Measurements from ENCODE around the gene TSPAN9.

The TSPAN9 gene

DNA sequence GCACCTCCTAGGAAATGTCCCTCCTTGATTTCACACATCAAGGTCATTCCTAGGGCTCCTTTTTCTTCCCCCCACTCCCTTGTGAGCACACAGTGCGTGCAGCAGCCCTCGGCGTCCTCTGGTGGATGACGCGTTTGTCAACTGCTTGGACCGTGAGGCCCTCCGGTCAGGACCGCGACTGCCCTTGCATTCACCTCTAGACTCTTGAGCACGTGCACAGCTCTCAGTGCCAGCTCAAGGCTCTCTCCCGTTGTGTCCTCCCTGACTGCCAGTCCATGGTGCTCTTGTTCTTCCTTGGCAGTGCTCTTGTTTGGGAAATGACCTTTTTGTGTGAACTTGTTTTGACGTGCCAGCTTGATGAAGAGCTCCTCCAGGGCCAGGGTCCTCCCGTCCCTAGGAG is 67.9 kb downstream of the TSPAN9 start:
- DNase-seq = no peak

DNA sequence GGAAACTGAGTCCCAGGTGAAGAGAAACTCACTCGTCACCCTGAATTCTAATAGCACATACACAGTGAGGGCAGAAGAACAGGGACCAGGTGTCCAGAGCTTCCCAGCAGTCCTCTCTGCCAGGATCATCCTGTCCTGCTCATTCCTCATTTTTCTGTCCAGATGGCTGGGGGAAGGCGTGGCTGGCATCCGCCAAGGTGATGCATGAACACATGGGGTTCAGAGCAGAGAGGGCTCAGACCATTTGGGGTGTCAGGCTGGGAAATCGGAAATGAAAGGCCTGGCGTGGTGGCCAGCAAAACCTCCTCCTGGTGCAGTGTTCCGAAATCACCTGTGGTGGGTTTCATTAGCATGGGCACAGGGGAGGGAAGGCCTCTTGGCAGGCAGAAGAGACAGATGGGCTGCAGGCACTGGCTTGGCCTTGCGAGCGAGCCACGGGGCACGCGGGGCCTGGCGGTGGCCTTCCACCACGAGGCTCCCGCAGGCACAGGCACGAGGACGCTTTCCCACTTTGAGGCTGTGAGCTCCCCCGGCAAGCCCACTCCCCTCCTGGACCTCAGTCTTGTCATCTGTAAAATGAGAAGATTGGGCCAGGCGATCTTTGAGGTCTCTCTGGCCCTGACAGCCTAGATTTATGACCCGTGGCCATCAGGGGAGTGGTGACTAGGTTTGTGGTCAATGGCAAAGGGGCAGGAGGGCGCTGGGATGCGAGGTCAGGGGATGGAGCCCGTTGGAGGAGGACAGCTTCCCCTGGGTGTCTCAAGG is 68.5 kb downstream of the TSPAN9 start:
- no peak for DNase-seq

DNA sequence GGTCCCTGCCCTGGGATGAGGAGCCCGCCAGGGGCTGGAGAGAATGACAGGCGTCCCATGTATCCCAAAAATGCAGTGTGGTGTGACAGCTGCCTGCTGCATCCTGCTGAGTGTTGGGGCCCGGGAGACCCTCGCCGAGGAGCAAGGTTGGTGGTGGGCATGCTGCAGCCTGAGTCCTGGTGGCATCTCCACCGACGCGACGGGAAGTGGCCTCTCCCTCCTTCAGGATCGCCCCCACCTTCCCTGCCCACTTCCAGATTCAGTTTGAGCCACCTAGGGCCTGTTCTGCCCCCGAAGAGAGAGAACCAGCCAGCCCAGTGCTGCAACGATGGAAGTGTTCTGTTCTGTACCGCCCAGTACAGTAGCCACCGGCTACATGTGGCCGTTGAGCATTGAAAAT is 70.1 kb downstream of the TSPAN9 start:
- no peak for DNase-seq

DNA sequence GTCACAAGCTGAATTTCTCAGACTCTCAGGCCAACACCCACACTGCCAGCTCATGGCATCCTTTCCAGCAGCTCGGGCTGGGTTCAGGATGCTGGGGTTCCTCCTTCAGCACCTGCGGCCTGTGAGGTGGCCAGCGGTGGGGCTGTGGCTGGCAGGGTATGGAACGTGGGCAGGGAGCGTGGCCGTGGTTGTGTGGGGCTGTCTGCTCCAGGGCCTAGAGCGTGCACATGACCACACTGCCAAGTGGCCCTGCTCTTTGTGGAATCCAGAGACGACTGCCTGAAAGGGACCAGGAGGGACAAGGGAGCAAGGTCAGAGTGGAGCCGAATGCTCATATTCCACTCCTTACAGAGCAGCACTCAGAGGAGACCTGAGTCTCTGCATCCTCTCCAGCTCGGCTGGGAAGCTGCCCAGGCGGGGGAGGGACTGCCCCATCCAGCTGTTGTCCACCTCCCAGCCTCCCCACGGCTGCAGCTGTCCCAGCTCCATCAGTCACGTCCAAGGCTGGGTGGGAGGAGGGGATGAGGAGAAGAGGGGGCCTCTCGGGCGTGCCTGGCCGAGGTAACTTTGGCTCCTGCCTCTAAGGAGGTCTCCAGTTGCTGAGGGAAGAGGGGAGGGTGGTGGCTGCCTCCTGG is 71.3 kb downstream of the TSPAN9 start:
- DNase-seq = no peak

DNA sequence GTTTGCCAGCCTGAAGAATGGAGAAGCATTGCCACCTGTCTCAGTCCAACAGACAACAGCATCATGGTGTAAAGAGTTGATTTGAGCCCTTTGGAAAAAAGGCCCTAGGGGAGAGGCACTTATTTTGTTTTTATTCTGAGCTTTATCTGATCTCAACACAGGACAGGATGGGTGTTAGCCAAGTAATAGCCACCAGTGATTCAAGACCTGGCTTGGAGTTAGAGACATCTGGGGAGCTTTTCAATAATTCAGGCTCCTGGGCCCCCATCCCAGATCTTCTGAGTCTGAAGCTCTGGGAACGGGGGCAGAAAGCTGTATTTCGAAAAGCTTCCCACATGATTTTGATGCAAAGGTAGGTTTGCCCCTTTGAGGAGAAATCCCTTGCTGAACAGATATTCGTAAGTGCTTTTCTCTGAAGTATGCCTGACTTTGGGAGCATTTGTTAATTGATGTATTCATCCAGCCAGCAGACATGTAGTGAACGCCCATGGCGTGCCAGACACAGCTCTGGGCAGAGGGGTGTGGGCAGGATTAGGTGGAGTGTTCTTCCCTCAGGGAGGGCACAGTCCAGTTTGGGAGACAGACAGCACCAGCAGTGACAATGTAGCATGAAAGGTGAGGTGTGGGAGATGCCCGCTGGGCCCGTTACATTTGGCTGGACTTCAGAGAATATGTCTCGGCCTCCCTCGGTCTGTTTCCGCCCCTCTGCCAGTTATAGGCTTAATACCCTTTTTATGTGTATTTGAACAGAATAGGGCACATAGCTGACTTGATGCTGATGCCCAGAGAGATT is 72.5 kb downstream of the TSPAN9 start:
- no peak for DNase-seq

DNA sequence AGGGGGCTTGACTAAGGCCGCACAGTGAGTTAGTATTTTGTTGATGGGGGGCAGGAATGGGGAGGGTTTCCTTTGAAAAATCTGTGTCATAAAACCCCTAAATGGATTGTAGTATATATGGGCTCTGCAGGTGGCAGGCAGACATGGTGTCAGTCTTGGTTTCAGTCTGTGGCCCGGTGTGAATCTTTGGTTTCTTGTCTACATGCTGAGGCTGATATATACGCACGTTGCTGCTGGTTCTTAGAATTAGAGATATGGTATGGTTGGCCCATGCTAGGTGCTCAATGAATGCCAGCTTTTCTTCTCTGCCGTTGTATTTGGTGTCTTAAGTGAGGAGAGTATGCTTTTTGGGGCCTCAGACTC is 73.1 kb downstream of the TSPAN9 start:
- DNase-seq = no peak

DNA sequence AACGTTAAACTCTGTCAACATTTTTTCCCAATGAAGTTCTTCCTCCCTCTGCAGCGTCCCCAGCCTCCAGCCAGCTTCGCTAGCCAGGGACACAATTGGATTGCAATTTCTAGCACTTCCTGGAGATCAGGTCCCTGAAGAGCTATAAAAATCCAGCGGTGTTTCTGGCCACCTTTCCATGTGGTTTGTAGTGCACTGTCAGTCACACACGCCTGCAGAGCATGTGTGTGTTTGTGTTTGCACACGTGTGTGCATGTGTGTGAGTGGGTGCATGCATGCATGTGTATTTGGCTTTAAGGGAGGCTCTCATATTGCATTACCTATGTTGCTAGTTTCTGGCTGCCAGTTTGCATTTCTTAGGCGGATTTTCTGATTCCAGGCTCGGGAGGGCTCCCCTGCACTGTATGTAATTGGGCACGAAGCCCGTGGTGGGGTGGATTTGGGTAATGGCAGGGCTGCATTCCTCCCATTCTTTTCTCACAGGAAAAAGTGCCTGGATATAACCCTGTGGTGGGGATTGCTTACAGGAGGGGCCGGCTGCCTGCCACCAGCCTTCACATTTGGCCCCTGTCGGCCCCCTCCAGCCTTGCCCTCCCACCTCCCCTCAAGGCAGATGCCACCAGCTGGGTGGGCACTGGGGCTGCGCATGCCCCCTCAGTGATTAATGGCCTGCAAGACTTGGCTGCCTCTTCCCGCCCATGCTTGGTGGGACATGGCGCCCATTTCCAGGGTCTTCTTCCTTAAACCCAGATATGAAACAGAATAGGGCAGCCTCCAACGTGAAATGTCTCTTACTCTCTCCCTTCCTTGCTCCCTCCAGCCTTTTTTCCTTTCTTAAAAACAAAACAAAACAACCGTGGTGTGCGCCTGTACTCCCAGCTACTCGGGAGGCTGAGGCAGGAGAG is 74.0 kb downstream of the TSPAN9 start:
- DNase-seq = no peak

DNA sequence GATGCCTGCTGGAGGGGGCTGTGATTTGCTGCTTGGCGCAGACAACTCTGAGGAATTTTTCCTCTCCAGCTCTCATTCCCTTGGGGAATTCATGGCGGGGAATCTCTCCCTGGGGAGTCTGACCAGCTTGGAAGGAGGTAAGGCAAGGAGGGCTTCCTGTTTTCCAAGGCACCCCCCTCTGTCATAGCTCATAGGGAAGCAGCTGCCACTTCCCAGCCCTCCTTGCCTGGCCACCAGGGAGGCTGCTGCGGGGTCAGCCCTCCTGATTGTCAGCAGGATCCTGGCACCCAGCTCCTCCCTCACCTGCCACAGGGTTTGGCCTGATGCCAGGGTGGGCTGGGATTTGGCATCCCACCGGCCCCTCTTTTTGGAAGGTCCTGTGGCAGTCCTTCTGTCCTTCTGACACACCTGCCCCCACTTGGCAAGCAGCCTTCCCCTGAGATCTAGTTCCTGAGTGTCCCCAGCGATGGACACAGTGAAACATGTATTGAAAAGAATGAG is 74.9 kb downstream of the TSPAN9 start:
- no peak for DNase-seq

DNA sequence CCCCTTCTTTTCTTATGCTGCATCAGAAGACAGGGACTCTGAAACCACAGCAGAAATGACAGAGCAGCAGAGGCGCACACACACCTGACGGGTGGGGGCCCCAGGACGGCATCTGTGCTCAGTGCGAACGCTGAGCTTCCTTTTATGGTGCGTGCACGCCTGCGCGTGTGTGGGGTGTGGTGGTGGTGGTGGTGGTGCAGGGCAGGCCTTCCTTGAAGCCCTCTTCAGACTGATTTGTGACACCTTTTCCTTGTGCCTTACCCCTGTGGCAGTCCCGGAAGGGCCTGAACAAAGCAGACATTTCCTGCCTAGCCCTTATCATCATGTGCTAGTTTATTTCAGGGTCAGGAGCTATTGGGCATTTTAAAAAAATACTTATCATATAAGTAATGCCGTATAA is 75.7 kb downstream of the TSPAN9 start:
- DNase-seq = no peak

DNA sequence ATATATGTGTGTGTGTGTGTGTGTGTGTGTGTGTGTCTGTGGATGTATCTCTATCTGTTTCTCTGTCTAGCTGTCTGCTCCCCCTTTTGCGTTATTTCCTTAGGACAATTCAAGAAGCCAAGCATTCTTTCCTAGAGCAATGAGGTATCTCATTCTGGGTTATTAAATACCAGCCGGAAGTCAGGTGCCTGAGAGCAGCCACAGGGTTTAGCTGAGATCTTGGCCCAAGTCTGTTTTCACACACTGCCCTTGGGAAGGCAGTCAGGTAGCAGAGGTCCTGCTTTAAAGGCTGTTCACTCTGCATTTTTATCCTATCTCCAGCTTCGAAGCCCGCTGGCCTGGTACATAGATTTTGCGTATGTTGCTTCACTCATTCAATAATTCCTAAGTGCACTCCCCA is 76.8 kb downstream of the TSPAN9 start:
- DNase-seq = no peak

DNA sequence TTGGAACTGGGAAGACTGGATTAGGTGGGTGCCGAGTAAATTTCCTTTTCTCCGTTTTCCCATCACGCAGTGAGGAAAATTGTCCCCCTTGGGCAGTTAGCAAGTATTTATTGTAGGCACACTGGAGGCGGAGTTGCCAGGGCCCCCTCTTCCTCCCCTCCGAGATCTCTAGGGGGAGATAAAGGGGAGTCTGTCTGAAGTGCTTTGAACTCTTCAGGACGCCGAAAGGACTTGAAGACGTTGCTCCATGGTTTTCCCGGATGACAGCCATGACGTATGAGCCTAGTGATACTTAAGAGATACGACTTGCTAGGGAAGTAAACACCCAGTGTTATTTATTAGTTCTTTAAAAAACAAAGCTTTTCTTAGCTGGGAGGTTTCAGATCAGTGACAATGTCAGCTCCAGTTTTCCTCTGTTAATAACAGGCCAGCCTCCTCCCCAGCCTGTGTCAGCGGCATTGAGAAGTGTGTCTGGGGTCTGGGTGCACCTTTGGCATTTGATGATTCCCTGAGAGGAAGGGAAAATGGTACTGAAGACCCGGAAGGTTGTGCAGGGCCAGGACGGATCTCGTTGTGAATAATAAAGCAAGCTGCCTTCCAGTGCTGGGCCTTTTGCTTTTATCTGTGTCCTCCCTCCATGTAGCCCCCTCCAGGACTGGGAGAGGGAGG is 78.7 kb downstream of the TSPAN9 start:
- DNase-seq = no peak

DNA sequence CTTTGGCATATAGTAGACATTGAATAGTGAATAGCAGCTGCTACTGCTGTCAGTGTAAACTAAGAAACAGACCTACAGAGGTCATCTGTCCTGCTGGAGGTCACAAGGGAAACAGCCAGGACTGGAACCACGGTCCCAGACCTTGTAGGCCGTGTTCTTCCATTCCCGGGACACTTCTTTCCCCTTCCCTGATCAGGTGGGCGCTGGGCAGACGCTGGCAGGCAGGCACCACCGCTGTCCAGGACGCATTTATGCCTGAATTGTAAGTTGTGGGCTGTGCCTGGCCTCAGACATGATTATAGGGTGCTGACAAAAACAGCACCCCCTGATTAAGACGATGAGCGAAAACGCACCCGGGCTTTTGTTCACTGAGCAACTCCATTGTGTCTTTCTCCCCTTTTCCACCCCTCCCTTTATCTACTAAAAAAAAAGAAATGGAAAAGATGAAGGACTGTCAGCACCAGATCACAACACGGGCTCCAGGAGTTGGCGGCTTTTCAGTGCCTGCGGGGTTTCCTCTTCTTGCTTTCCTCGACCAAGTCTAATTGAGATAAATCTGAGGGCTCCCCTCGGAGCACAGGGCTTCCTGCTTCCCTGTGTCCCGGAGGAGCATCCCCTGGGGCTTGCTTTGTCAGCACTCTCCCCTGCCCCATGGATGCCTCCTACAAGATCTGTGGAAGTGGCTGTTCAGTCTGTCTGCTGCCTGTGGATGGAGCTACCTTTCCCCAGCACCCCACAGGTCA is 80.6 kb downstream of the TSPAN9 start:
- no peak for DNase-seq

DNA sequence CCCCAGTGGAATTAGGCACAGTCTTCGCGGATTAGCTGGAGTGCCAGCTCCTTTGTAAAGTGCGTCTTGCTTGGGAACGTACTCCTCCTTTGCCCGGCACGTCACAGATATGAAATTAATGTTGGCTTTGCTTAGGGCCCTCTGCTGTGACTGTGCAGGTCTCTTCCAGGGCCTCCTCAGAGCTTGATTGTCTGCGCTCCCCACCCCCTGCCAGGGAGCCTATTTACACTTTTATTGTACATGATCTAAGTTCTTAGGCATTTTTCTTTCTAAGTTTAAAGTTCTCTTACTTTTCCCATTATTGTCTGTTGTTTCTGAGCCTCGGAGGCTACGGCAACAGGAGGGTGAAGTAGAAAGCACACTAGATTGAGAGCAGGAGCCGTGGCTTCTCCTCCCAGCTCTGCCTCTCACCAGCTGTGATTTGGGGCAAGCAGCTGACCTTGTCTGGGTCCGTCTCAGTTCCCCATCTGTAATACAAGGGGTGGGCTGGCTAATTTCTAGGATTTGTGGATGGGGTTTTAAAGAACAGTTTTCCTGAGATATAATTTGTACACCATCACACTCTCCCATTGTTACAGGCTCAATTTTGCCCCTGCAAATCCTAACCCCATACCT is 81.8 kb downstream of the TSPAN9 start:
- DNase-seq = no peak

DNA sequence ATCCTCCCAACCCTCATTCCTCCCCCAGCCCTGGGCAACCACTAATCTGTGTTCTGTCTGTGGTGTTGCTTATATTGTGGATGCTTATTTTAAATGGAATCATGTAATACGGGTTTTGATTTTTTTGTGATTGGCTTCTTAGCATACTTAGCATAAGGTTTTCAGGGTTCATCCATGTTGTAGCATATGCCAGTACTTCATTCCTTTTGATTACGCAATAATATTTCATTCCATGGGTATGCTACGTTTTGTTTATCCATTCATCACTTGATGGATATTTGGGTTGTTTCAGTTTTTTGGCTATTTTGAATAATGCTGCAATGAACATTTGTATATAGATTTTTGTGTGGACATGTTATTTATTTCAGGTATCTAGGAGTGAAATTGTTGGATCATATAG is 82.9 kb downstream of the TSPAN9 start:
- no peak for DNase-seq

DNA sequence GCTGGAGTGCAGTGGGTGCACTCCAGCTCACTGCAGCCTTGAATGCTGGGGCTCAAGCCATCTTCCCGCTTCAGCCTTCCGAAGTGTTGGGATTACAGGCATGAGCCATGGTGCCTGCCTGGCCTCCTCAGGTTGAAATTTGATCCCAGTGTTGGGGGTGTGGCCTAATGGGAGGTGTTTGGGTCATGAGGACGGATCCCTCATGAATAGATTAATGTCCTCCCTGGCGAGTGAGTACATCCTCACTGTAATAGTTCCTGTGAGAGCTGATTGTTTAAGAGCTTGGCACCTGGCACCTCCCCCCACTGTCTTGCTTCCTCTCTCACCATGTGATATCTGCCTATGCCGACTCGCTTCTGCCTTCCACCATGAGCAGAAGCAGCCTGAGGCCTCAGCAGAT is 84.7 kb downstream of the TSPAN9 start:
- no peak for DNase-seq

DNA sequence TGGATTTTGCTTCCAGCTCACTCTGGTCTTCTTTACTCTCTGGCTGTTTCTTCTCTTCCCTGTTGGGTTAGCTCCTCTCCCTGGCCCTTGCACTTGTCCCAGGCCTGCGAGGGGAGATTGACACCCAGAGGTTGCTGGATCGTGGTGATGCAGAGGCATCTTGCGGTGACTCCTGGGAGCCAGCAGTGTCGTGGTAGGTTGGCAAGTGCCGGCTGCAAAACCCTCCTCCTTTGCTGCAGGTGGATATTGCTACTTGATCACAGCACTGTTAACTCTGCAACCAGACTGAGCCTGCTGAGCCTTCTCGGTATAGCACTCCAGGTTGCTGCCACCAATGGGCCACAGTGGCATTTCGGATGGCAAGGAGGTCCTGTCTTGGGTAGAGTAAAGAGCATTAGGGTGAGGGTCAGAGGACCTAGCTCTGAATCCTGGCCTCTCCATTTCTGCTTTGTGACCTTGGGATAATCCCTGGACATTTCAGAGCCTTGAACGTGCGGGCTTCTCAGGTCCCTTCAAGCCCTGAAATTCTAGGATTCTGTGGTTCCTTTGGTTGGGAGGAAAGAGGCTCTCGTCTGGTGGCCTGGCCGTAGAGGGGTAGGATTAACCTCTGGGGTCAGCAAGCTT is 87.4 kb downstream of the TSPAN9 start:
- DNase-seq = no peak

DNA sequence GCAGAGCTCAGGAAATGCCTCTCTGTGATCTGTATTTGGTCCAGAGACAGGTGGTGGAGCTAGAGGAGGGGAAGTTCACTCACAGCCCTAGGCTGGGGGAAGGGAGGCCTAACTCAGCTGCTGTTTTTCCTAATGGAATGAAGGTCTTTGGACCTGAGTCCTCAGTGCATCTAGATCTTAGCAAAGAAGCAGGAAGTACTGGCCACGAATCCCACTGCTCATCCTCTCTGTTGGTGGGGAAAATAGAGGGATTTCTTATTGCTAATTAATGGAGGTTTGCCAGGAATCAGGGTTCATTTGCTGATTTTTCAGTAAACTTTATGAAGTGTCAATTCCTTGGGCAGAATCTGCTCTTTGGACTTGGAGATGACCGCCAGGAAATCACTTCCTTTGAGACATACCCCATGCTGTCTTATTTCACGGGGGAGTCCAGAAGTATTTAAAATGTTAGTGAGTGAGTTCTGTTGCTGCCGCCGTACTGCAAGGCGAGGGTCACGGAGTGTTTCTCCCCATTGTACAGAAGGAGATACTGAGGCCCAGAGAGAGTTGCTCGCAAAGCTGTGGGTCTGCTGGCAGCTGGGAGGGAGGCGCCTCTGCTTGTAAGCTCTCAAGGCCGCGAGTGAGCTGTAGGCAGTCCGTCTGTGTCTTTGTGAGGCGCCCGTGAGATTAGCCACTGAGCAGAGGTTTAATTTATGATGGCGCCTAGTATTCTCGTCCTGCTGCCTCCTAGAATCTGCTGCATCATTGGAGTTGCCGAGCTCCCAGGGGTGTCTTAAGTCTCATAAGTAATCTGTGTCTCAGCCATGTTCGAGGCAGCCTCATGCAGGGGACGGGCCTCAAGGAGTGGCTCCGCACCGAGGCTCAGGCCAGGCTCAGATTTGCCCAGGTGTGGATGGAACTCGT is 88.2 kb downstream of the TSPAN9 start:
- no peak for DNase-seq

DNA sequence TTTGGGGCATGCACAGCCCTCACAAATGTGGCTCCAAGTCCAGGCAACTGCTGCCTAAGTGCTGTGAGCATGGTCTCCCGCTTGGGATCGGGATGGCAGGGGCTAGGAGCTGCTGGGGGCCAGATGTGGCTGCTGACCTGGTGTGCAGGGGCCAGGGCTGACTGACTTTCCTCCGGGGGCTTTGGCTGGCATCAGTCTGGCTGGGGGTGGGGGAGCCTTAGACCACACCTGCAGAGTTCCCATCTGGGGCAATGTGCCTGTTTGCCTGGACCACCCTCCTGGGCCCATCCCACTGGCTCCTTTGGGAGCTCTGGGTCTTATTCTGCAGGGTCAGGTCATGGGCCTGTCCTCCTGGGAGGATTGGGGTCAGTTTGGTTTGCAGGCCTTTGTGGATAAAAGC is 90.5 kb downstream of the TSPAN9 start:
- DNase-seq = no peak
